IPS DF 6.9 (cell line): ENCODE data around the gene MAJIN.
"Not testable (repeated sequence)": the region's sequence is repeated elsewhere in the genome, so short reads cannot be mapped to it uniquely, and the experiment has no call there.

ENCODE experiments used
- DNase-seq: peaks from one replicate; pipeline ENCODE4 v3.0.0-alpha.2; 2013; ENCODE audit warnings: low read depth, low spot score
- H3K27ac ChIP-seq: one replicate; pipeline ENCODE4 v1.5.1; 2013; ENCODE audit warnings: low read length, control low read depth
- H3K27me3 ChIP-seq: 2 replicates; pipeline ENCODE4 v1.6.1; 2013; ENCODE audit warnings: mild to moderate bottlenecking, low read length; ENCODE audit not compliant: control insufficient read depth, insufficient read depth
- H3K36me3 ChIP-seq: 2 replicates; pipeline ENCODE4 v1.6.1; 2013; ENCODE audit warnings: low read length; ENCODE audit not compliant: control insufficient read depth, insufficient read depth
- H3K4me1 ChIP-seq: 2 replicates; pipeline ENCODE4 v1.6.1; 2013; ENCODE audit warnings: low read length; ENCODE audit not compliant: control insufficient read depth, insufficient read depth
- H3K4me3 ChIP-seq: 2 replicates; pipeline ENCODE4 v1.5.1; 2013; ENCODE audit warnings: mild to moderate bottlenecking, low read length
- H3K9me3 ChIP-seq: 2 replicates; pipeline ENCODE4 v1.6.1; 2013; ENCODE audit warnings: low read length, inconsistent platforms; ENCODE audit not compliant: control insufficient read depth, insufficient read depth
- WGBS: extraction: QIAGEN DNeasy Blood & Tissue Kit; methylation state at CpG from one replicate; pipeline ENCODE4 v1.1.7; 2013; ENCODE audit warnings: mixed read lengths, missing lambda C conversion rate; ENCODE audit not compliant: insufficient read length, insufficient coverage; 5-methylcytosine and 5-hydroxymethylcytosine counted together

The MAJIN gene

DNA sequence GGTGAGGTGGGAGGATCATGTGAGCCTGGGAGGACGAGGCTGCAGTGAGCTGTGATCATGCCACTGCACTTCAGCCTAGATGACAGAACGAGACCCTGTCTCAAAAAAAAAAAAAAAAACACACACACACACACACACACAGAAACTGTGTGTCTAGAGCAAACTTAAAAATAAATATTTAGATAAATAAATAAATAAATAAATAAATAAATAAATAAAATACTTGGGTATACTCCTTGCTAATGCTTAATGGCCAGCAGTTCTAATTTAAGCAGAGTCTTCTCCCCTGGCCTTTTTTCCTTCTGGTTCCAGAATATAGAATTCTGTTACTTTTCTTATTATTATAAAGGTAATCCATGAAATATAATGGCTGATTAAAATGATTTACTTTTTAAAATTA, 37.0 kb upstream of the MAJIN start:
- H3K4me1 ChIP-seq: peaks cover 2% of the 10 kb centered on the region; the same call in 1 of the 2 replicates
- H3K36me3 ChIP-seq: no peaks in the 10 kb centered on the region
- no CpG with 5 or more reads among the region's 2 CpGs for WGBS
- H3K9me3 ChIP-seq: no peaks in the 10 kb centered on the region
- H3K27me3 ChIP-seq: no peaks in the 10 kb centered on the region
- no peak for DNase-seq
- no peak overlapping the region for H3K4me3 ChIP-seq
- H3K27ac ChIP-seq: no peak overlapping the region

DNA sequence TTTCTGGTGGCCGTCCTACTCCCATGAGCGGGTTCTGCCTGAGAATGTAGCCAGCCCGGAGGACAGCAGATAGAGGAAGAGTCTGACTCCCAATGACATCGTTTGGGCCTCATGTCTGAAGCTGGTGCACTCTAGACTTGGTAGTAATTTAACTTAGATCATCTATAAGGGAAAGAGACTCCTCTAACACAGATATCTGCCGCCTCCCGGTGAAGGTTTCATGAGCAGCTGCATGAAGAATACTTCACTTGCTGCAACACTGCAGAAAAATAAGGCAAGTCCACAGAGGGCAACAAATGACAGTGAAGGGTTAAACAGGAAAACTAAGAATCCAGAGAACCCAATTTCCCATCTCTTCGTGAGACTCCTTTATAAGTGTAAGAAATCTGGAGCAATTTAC, 36.1 kb upstream of the MAJIN start:
- Histone ChIP-seq H3K4me1 (peaks cover 2% of the 10 kb centered on the region; the same call in 1 of the 2 replicates), H3K27ac (no peak overlapping the region), H3K36me3 (no peaks in the 10 kb centered on the region), H3K4me3 (no peak overlapping the region), H3K9me3 (no peaks in the 10 kb centered on the region), H3K27me3 (no peaks in the 10 kb centered on the region)
- DNase-seq: no peak
- WGBS: no CpG with 5 or more reads among the region's 7 CpGs

DNA sequence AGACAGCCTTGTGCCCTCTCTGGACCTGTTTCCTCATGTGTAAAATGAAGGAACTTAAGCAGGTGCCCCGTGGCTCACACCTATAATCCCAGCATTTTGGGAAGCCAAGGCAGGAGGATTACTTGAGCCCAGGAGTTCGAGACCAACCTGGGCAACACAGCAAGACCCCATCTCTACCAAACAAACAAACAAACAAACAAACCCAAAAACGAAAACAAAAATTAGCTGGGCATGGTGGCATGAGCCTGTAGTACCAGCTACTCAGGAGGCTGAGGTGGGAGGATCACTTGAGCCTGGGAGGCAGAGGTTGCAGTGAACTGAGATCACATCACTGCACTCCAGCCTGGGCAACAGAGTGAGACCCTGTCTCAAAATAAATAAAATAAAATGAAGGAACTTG, 32.1 kb upstream of the MAJIN start:
- H3K4me1 ChIP-seq, DNase-seq, H3K27me3 ChIP-seq, H3K27ac ChIP-seq, H3K4me3 ChIP-seq, H3K36me3 ChIP-seq, H3K9me3 ChIP-seq: not testable (repeated sequence)
- no CpG with 5 or more reads among the region's 3 CpGs for WGBS

DNA sequence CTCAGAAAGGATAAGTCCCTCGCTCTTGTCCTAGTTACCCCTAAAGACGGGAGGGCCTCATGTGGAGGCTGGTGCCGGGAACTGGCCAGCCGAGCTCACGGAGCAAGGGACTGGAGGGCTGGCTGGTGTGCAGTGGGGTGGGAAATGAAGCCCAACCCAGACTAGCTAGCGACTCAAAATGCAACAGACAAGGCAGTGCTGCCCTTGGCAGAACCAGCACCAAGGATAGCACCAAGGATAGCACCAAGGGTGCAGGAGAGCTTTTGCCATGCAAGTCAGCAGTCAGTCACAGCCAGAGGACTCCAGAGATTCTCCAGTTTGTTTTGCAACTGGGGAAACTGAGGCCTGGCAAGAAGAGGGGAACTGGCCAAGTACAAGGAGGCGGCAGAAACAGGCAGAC, 31.4 kb upstream of the MAJIN start:
- WGBS: no CpG with 5 or more reads among the region's 7 CpGs
- Histone ChIP-seq H3K36me3 (no peaks in the 10 kb centered on the region), H3K27ac (no peak overlapping the region), H3K4me1 (0 out of 2 replicates have a peak, but pooled peaks cover 2% of the 10 kb centered on the region), H3K4me3 (no peak overlapping the region), H3K27me3 (no peaks in the 10 kb centered on the region), H3K9me3 (no peaks in the 10 kb centered on the region)
- no peak for DNase-seq

DNA sequence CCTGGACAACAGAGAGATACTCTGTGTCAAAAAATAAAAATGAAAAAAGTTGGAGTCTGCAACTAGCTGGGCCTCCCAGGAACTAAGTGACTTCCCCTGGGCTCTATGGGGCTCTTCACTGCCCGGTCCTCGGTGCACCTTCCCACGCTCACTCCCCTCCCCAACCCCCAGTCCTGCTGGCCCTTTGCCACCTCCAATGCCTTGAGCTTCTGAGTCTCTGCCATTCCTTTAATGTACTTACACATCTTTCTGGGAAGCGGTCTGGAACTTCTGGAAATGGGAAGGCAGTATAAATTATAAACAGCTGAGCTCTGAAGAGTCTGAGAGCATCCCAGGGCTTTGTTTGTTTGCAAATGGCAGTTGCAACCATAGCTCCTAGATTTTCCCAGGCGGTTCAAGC, 30.8 kb upstream of the MAJIN start:
- no CpG with 5 or more reads among the region's 5 CpGs for whole genome bisulfite sequencing
- 0 out of 2 replicates have a peak, but pooled peaks cover 2% of the 10 kb centered on the region for H3K4me1 ChIP-seq
- no peak overlapping the region for H3K27ac ChIP-seq
- no peaks in the 10 kb centered on the region for H3K27me3 ChIP-seq
- DNase-seq: no peak
- no peak overlapping the region for H3K4me3 ChIP-seq
- no peaks in the 10 kb centered on the region for H3K36me3 ChIP-seq
- no peaks in the 10 kb centered on the region for H3K9me3 ChIP-seq

- Histone ChIP-seq H3K4me3 (no peak overlapping the region), H3K4me1 (peaks cover 1% of the 10 kb centered on the region; the same call in 1 of the 2 replicates), H3K36me3 (no peaks in the 10 kb centered on the region), H3K9me3 (no peaks in the 10 kb centered on the region), H3K27me3 (no peaks in the 10 kb centered on the region), H3K27ac (no peak overlapping the region)
- no CpG with 5 or more reads among the region's 1 CpG for WGBS
- DNase-seq: no peak
Measured at GRCh38 chr11:64999478-64999877, 27.6 kb upstream of the MAJIN start.

DNA sequence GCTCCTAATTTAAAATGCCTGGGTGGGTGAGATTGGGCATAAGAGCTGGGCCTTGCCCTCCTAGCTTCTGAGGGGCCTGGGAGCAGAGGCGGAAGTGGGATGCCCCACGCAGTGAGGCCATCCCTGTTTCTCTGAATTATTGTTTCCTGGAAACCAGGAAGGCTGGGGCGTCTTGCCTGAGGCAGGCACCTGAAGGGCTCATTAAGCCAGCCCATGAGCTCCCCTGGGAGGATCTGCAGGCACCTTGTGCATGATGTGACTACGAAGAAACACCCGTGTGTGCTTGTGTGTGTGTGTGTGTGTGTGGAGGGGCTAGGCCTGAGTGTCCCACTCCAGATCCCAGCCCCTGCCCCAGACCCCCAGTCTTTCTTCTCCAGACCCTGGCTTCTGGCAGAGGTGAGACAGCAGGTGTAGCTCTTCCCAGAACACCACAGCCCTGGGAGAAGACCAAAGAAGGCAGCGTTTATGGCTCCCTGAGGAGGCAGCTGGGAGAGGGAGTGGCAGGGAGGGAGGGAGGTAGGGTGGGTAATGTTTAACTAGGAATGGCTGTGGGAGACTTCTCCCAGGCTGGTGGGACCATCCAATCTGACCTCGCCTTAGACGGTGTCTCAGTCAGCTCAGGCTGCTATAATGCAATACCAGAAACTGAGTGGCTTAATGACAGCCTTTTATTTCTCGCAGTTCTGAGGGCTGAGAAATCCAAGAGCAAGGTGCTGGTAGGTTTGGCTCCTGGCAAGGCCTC, 27.0 kb upstream of the MAJIN start:
- no peaks in the 10 kb centered on the region for H3K27me3 ChIP-seq
- no peaks in the 10 kb centered on the region for H3K9me3 ChIP-seq
- no peak overlapping the region for H3K4me3 ChIP-seq
- H3K27ac ChIP-seq: no peak overlapping the region
- H3K36me3 ChIP-seq: no peaks in the 10 kb centered on the region
- peaks cover 1% of the 10 kb centered on the region; the same call in 1 of the 2 replicates for H3K4me1 ChIP-seq
- no CpG with 5 or more reads among the region's 9 CpGs for WGBS
- no peak for DNase-seq

GRCh38 chr11:64998141-64998540, 26.2 kb upstream of the MAJIN start:
- no CpG with 5 or more reads among the region's 1 CpG for WGBS
- Histone ChIP-seq H3K27ac (no peak overlapping the region), H3K4me3 (no peak overlapping the region), H3K9me3 (no peaks in the 10 kb centered on the region), H3K36me3 (no peaks in the 10 kb centered on the region), H3K4me1 (peaks cover 1% of the 10 kb centered on the region; the same call in 1 of the 2 replicates), H3K27me3 (no peaks in the 10 kb centered on the region)
- no peak for DNase-seq

GRCh38 chr11:64996710-64997380, 24.9 kb upstream of the MAJIN start, which contains the start of gene BATF2:
BATF2 (minus strand) TSS chr11:64996971; CDS start chr11:64996914, 57 bp downstream.
- H3K27ac ChIP-seq: no peak within 1 kb of the TSS
- no peak within 1 kb of the TSS for H3K4me3 ChIP-seq
- H3K4me1 ChIP-seq: peaks cover 1% of the 10 kb centered on the region; the same call in 1 of the 2 replicates
- H3K36me3 ChIP-seq: no peaks in the 10 kb centered on the region
- peak; percentile 68 for DNase-seq
- no peaks in the 10 kb centered on the region for H3K27me3 ChIP-seq
- no CpG with 5 or more reads among the region's 9 CpGs for WGBS
- H3K9me3 ChIP-seq: no peaks in the 10 kb centered on the region

DNA sequence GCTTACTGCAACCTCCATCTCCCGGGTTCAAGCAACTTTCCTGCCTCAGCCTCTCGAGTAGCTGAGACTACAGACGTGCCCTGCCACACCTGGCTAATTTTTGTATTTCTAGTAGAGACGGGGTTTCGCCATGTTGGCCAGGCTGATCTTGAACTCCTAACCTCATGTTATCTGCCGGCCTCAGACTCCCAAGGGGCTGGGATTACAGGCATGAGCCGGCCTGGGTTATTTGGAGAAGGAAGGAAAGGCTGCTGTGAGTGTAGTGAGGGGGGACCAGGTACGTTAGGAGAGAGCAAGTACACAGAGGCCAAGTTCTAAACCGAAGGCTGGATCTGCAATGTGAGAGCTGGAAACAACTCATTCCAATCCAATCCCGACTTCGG, 24.4 kb upstream of the MAJIN start:
- H3K4me3 ChIP-seq: no peak overlapping the region

More for the DNA sequence above, 24.4 kb upstream of the MAJIN start:
- no CpG with 5 or more reads among the region's 11 CpGs for WGBS
- no peak for DNase-seq
- H3K36me3 ChIP-seq: no peaks in the 10 kb centered on the region
- no peak overlapping the region for H3K27ac ChIP-seq
- H3K4me1 ChIP-seq: peaks cover 1% of the 10 kb centered on the region; the same call in 1 of the 2 replicates
- no peaks in the 10 kb centered on the region for H3K9me3 ChIP-seq
- no peaks in the 10 kb centered on the region for H3K27me3 ChIP-seq
